ENCODE results near the gene PSMC6. TPM values are rescaled to one million over a fixed set of nuclear protein-coding genes. Genes with fewer than 3 reads are reported as not detected.

Gene PSMC6
- total RNA-seq, 1 donor from 2014 or later = 66.4 TPM

GRCh38 chr14:52767058-52767833 lies 60.2 kb downstream of the PSMC6 start:
- no peak for DNase-seq (ENCODE audit: low spot score)
- peaks cover 18% of the 10 kb centered on the region for H3K36me3 Mint-ChIP-seq (ENCODE audit: low read depth)
- no peak overlapping the region for H3K27ac Mint-ChIP-seq (ENCODE audit: unreplicated experiment)

GRCh38 chr14:52769887-52770286 lies 62.9 kb downstream of the PSMC6 start:
- no peak overlapping the region for H3K4me3 Mint-ChIP-seq (ENCODE audit: unreplicated experiment)
- no peak for DNase-seq (ENCODE audit: low spot score)
- H3K36me3 Mint-ChIP-seq (ENCODE audit: low read depth) = peaks cover 16% of the 10 kb centered on the region
- no peak for TF ChIP-seq CTCF (IDR thresholded peaks at IDR 0.05)
- no peaks in the 10 kb centered on the region for H3K27me3 Mint-ChIP-seq (ENCODE audit: low read depth)
- peaks cover 9% of the 10 kb centered on the region for H3K4me1 Mint-ChIP-seq (ENCODE audit: low read depth)
- no peak overlapping the region for H3K27ac Mint-ChIP-seq (ENCODE audit: unreplicated experiment)
- no peaks in the 10 kb centered on the region for H3K9me3 Mint-ChIP-seq (ENCODE audit: low read depth)

More at GRCh38 chr14:52767058-52767833, 60.2 kb downstream of the PSMC6 start:
- Mint-ChIP-seq H3K9me3 (ENCODE audit: low read depth) (no peaks in the 10 kb centered on the region), H3K27me3 (ENCODE audit: low read depth) (no peaks in the 10 kb centered on the region), H3K4me3 (ENCODE audit: unreplicated experiment) (no peak overlapping the region), H3K4me1 (ENCODE audit: low read depth) (peaks cover 3% of the 10 kb centered on the region)
- TF ChIP-seq CTCF (IDR thresholded peaks at IDR 0.05) = no peak

DNA sequence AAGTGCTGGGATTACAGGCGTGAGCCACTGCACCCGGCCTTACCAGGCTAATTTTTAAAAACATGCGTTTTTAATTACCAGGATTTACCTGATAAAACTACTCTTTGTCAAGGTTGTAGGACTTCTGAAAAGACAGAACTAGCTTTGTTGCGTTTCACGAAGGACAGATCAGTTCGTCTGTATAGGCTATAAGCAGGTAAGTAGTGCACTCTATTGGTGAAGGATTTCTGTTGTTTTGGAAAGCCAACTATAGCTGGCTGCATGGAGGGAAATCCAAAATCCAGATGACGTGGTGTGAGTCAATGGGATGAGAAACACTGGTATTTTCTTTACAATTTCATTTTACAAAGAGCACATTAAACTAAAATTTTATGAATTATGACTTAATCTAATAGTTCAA lies 69.8 kb downstream of the PSMC6 start:
- Mint-ChIP-seq H3K36me3 (ENCODE audit: low read depth) (peaks cover 16% of the 10 kb centered on the region), H3K4me1 (ENCODE audit: low read depth) (peaks cover 9% of the 10 kb centered on the region), H3K9me3 (ENCODE audit: low read depth) (no peaks in the 10 kb centered on the region), H3K27ac (ENCODE audit: unreplicated experiment) (no peak overlapping the region), H3K4me3 (ENCODE audit: unreplicated experiment) (no peak overlapping the region), H3K27me3 (ENCODE audit: low read depth) (no peaks in the 10 kb centered on the region)
- no peak for TF ChIP-seq CTCF (IDR thresholded peaks at IDR 0.05)
- no peak for DNase-seq (ENCODE audit: low spot score)

Other genes starting within 250 kb of the PSMC6 start
- 6.4 to 11.2 TPM (median 7.2 TPM) in 3 replicates for gene TXNDC16, start 154.7 kb upstream of the PSMC6 start, total RNA-seq
- gene GPR137C, start 154.4 kb upstream of the PSMC6 start, total RNA-seq = 0.99 to 2.6 TPM (median 1.6 TPM) in 3 replicates
- gene ERO1A, start 11.6 kb upstream of the PSMC6 start, total RNA-seq = 43.9 to 59.1 TPM (median 58.7 TPM) in 3 replicates
- 17.3 to 21.0 TPM (median 20.9 TPM) in 3 replicates for gene STYX, start 23.0 kb downstream of the PSMC6 start, total RNA-seq
- gene GNPNAT1, start 84.4 kb downstream of the PSMC6 start, total RNA-seq = 45.9 to 51.0 TPM (median 48.4 TPM) in 3 replicates
- gene FERMT2, start 243.8 kb downstream of the PSMC6 start, total RNA-seq = 423 to 518 TPM (median 494 TPM) in 3 replicates